Measurements from ENCODE around the gene NBAS. TPM values are rescaled to one million over a fixed set of nuclear protein-coding genes. Genes with fewer than 3 reads are reported as not detected.

Gene NBAS
- total RNA-seq (100 to 1,000 TPM in 1 of 2 donors, 10 to 100 TPM in 1; 82.7 to 105 TPM), polyA plus RNA-seq (ENCODE audit: insufficient read length in 2 of 2) (10 to 100 TPM; 55.6 to 63.3 TPM)
- long read RNA-seq, donor 1, full-length matches to known transcripts: 3 of 15 reads
- long read RNA-seq, donor 1, partial matches to known transcripts: 12 of 15 reads
- long read RNA-seq, donor 1, other reads (novel, unspliced or antisense): 0 of 15 reads
- long read RNA-seq, donor 2: 0 reads
- long read RNA-seq, donor 3, full-length matches to known transcripts: 1 of 1 reads
- long read RNA-seq, donor 3, partial matches to known transcripts: 0 of 1 reads
- long read RNA-seq, donor 3, other reads (novel, unspliced or antisense): 0 of 1 reads
- long read RNA-seq, donor 4: 0 reads

- Histone ChIP-seq H3K4me1 (ENCODE audit: control insufficient read depth, insufficient read depth, low read length) (peaks cover 2% of the 10 kb centered on the region), H3K4me3 (ENCODE audit: low read depth, low read length) (peak within 1 kb of the TSS; percentile 87), H3K9me3 (ENCODE audit: control insufficient read depth, insufficient read depth, low read length) (no peaks in the 10 kb centered on the region), H3K27me3 (ENCODE audit: control insufficient read depth, insufficient read depth, low read length) (no peaks in the 10 kb centered on the region), H3K27ac (ENCODE audit: low read depth, low read length) (peak within 1 kb of the TSS; percentile 87), H3K36me3 (ENCODE audit: control insufficient read depth, insufficient read depth, low read length) (no peaks in the 10 kb centered on the region)
- DNase-seq (ENCODE audit: low read depth in 4 of 6, low spot score in 6 of 6): peak; percentile 91 to 98 (median 94)
- 0% methylated on average over 27 of the region's 30 CpGs for WGBS (ENCODE audit: insufficient coverage)
Measured at GRCh38 chr2:15560988-15561573, at the start of gene NBAS. TSS of gene NBAS (minus strand) at chr2:15561334. CDS start at chr2:15561304, 30 bp downstream.

GRCh38 chr2:15610430-15610952 lies 49.4 kb upstream of the NBAS start:
- Histone ChIP-seq H3K27me3 (ENCODE audit: control insufficient read depth, insufficient read depth, low read length) (no peaks in the 10 kb centered on the region), H3K4me3 (ENCODE audit: low read depth, low read length) (no peak overlapping the region), H3K36me3 (ENCODE audit: control insufficient read depth, insufficient read depth, low read length) (peaks cover 24% of the 10 kb centered on the region), H3K9me3 (ENCODE audit: control insufficient read depth, insufficient read depth, low read length) (no peaks in the 10 kb centered on the region), H3K27ac (ENCODE audit: low read depth, low read length) (no peak overlapping the region), H3K4me1 (ENCODE audit: control insufficient read depth, insufficient read depth, low read length) (no peaks in the 10 kb centered on the region)
- no peak for DNase-seq (ENCODE audit: low read depth in 4 of 6, low spot score in 6 of 6)
- no CpG with 5 or more reads among the region's 5 CpGs for WGBS (ENCODE audit: insufficient coverage)

- H3K36me3 ChIP-seq (ENCODE audit: control insufficient read depth, insufficient read depth, low read length): peaks cover 34% of the 10 kb centered on the region
Measured at GRCh38 chr2:15609341-15610042, 48.4 kb upstream of the NBAS start.

DNA sequence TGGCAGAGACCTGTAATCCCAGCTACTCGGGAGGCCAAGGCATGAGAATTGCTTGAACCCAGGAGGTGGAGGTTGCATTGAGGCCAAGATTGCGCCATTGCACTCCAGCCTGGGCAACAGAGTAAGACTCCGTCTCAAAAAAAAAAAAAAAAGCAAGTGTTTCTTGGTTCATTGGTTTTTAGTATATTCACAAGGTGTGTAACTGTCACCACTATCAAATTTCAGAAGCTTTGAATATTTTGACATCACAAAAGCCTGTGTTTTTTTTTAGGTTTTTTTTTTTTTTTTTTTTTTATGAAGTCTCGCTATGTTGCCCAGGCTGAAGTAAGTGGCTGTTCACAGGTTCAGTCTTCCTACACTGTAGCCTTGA lies 47.2 kb upstream of the NBAS start:
- H3K4me1 ChIP-seq (ENCODE audit: control insufficient read depth, insufficient read depth, low read length): no peaks in the 10 kb centered on the region
- 90% methylated on average over 2 of the region's 4 CpGs for WGBS (ENCODE audit: insufficient coverage)
- no peak for DNase-seq (ENCODE audit: low read depth in 4 of 6, low spot score in 6 of 6)
- no peaks in the 10 kb centered on the region for H3K27me3 ChIP-seq (ENCODE audit: control insufficient read depth, insufficient read depth, low read length)
- no peaks in the 10 kb centered on the region for H3K9me3 ChIP-seq (ENCODE audit: control insufficient read depth, insufficient read depth, low read length)
- no peak overlapping the region for H3K27ac ChIP-seq (ENCODE audit: low read depth, low read length)
- no peak overlapping the region for H3K4me3 ChIP-seq (ENCODE audit: low read depth, low read length)
- H3K36me3 ChIP-seq (ENCODE audit: control insufficient read depth, insufficient read depth, low read length): peaks cover 32% of the 10 kb centered on the region

More at GRCh38 chr2:15609341-15610042, 48.4 kb upstream of the NBAS start:
- WGBS (ENCODE audit: insufficient coverage): no CpG with 5 or more reads among the region's 1 CpG
- no peak overlapping the region for H3K4me3 ChIP-seq (ENCODE audit: low read depth, low read length)
- no peaks in the 10 kb centered on the region for H3K27me3 ChIP-seq (ENCODE audit: control insufficient read depth, insufficient read depth, low read length)
- H3K9me3 ChIP-seq (ENCODE audit: control insufficient read depth, insufficient read depth, low read length): no peaks in the 10 kb centered on the region
- H3K27ac ChIP-seq (ENCODE audit: low read depth, low read length): no peak overlapping the region
- DNase-seq (ENCODE audit: low read depth in 4 of 6, low spot score in 6 of 6): no peak
- no peaks in the 10 kb centered on the region for H3K4me1 ChIP-seq (ENCODE audit: control insufficient read depth, insufficient read depth, low read length)

- WGBS (ENCODE audit: insufficient coverage): 91% methylated on average over 4 of the region's 7 CpGs
- H3K36me3 ChIP-seq (ENCODE audit: control insufficient read depth, insufficient read depth, low read length): peaks cover 30% of the 10 kb centered on the region
Measured at GRCh38 chr2:15607709-15608391, 46.7 kb upstream of the NBAS start.

GRCh38 chr2:15606481-15607441 lies 45.6 kb upstream of the NBAS start:
- Histone ChIP-seq H3K27me3 (ENCODE audit: control insufficient read depth, insufficient read depth, low read length) (no peaks in the 10 kb centered on the region), H3K4me3 (ENCODE audit: low read depth, low read length) (no peak overlapping the region), H3K4me1 (ENCODE audit: control insufficient read depth, insufficient read depth, low read length) (no peaks in the 10 kb centered on the region), H3K9me3 (ENCODE audit: control insufficient read depth, insufficient read depth, low read length) (no peaks in the 10 kb centered on the region), H3K36me3 (ENCODE audit: control insufficient read depth, insufficient read depth, low read length) (peaks cover 35% of the 10 kb centered on the region), H3K27ac (ENCODE audit: low read depth, low read length) (no peak overlapping the region)
- DNase-seq (ENCODE audit: low read depth in 4 of 6, low spot score in 6 of 6): no peak
- 100% methylated on average over 2 of the region's 8 CpGs for WGBS (ENCODE audit: insufficient coverage)

More at GRCh38 chr2:15607709-15608391, 46.7 kb upstream of the NBAS start:
- no peak for DNase-seq (ENCODE audit: low read depth in 4 of 6, low spot score in 6 of 6)
- Histone ChIP-seq H3K4me1 (ENCODE audit: control insufficient read depth, insufficient read depth, low read length) (no peaks in the 10 kb centered on the region), H3K27me3 (ENCODE audit: control insufficient read depth, insufficient read depth, low read length) (no peaks in the 10 kb centered on the region), H3K9me3 (ENCODE audit: control insufficient read depth, insufficient read depth, low read length) (no peaks in the 10 kb centered on the region), H3K4me3 (ENCODE audit: low read depth, low read length) (no peak overlapping the region), H3K27ac (ENCODE audit: low read depth, low read length) (no peak overlapping the region)

- DNase-seq (ENCODE audit: low read depth in 4 of 6, low spot score in 6 of 6): no peak
- Histone ChIP-seq H3K9me3 (ENCODE audit: control insufficient read depth, insufficient read depth, low read length) (no peaks in the 10 kb centered on the region), H3K27ac (ENCODE audit: low read depth, low read length) (no peak overlapping the region), H3K4me3 (ENCODE audit: low read depth, low read length) (no peak overlapping the region), H3K4me1 (ENCODE audit: control insufficient read depth, insufficient read depth, low read length) (no peaks in the 10 kb centered on the region), H3K27me3 (ENCODE audit: control insufficient read depth, insufficient read depth, low read length) (no peaks in the 10 kb centered on the region), H3K36me3 (ENCODE audit: control insufficient read depth, insufficient read depth, low read length) (peaks cover 39% of the 10 kb centered on the region)
- no CpG with 5 or more reads among the region's 1 CpG for WGBS (ENCODE audit: insufficient coverage)
Measured at GRCh38 chr2:15605721-15606120, 44.6 kb upstream of the NBAS start.

GRCh38 chr2:15603948-15604347 lies 42.8 kb upstream of the NBAS start:
- no peak for DNase-seq (ENCODE audit: low read depth in 4 of 6, low spot score in 6 of 6)
- H3K27ac ChIP-seq (ENCODE audit: low read depth, low read length): no peak overlapping the region
- H3K4me3 ChIP-seq (ENCODE audit: low read depth, low read length): no peak overlapping the region
- H3K27me3 ChIP-seq (ENCODE audit: control insufficient read depth, insufficient read depth, low read length): no peaks in the 10 kb centered on the region
- no CpG with 5 or more reads among the region's 2 CpGs for WGBS (ENCODE audit: insufficient coverage)
- no peaks in the 10 kb centered on the region for H3K4me1 ChIP-seq (ENCODE audit: control insufficient read depth, insufficient read depth, low read length)
- no peaks in the 10 kb centered on the region for H3K9me3 ChIP-seq (ENCODE audit: control insufficient read depth, insufficient read depth, low read length)
- H3K36me3 ChIP-seq (ENCODE audit: control insufficient read depth, insufficient read depth, low read length): peaks cover 48% of the 10 kb centered on the region
